ENCODE data around the gene C2CD3.

- no peak for TF ChIP-seq CTCF (IDR thresholded peaks at IDR 0.05; ENCODE audit: insufficient read depth, low read depth, low read length)
- no peak for TF ChIP-seq EZH2 (IDR thresholded peaks at IDR 0.05; ENCODE audit: insufficient read depth, low read length)
Measured at GRCh38 chr11:74002832-74003231, 168.0 kb downstream of the C2CD3 start.

Measured in astrocyte (in vitro differentiated cells and primary cell).